ENCODE data around the gene MEIS2. TPM values are rescaled to one million over a fixed set of nuclear protein-coding genes. Genes with fewer than 3 reads are reported as not detected.

Gene MEIS2
- total RNA-seq, 1 donor from 2014 or later, result 13.0 TPM

- Mint-ChIP-seq H3K9me3 (ENCODE audit: unreplicated experiment) (no peaks in the 10 kb centered on the region), H3K4me3 (ENCODE audit: unreplicated experiment) (no peak overlapping the region)
These were observed 182.7 kb downstream of the MEIS2 start for GRCh38 chr15:36917411-36918267.

GRCh38 chr15:36914960-36915808, 185.2 kb downstream of the MEIS2 start:
- Mint-ChIP-seq H3K4me3 (ENCODE audit: unreplicated experiment) (no peak overlapping the region), H3K4me1 (ENCODE audit: unreplicated experiment) (peaks cover 16% of the 10 kb centered on the region), H3K36me3 (ENCODE audit: low read depth, unreplicated experiment) (no peaks in the 10 kb centered on the region), H3K9me3 (ENCODE audit: unreplicated experiment) (no peaks in the 10 kb centered on the region), H3K27me3 (ENCODE audit: unreplicated experiment) (peaks cover 2% of the 10 kb centered on the region), H3K27ac (ENCODE audit: unreplicated experiment) (no peak overlapping the region)
- no peak for DNase-seq (ENCODE audit: low spot score)
- no peak for TF ChIP-seq CTCF (IDR thresholded peaks at IDR 0.05; ENCODE audit: unreplicated experiment)

More at GRCh38 chr15:36917411-36918267, 182.7 kb downstream of the MEIS2 start:
- DNase-seq (ENCODE audit: low spot score), result no peak
- H3K27me3 Mint-ChIP-seq (ENCODE audit: unreplicated experiment), result peaks cover 2% of the 10 kb centered on the region
- no peak for TF ChIP-seq CTCF (IDR thresholded peaks at IDR 0.05; ENCODE audit: unreplicated experiment)
- peaks cover 12% of the 10 kb centered on the region for H3K4me1 Mint-ChIP-seq (ENCODE audit: unreplicated experiment)
- no peaks in the 10 kb centered on the region for H3K36me3 Mint-ChIP-seq (ENCODE audit: low read depth, unreplicated experiment)
- H3K27ac Mint-ChIP-seq (ENCODE audit: unreplicated experiment), result no peak overlapping the region

GRCh38 chr15:36914466-36914865, 185.9 kb downstream of the MEIS2 start:
- Mint-ChIP-seq H3K4me3 (ENCODE audit: unreplicated experiment) (no peak overlapping the region), H3K27ac (ENCODE audit: unreplicated experiment) (no peak overlapping the region), H3K27me3 (ENCODE audit: unreplicated experiment) (peaks cover 2% of the 10 kb centered on the region), H3K9me3 (ENCODE audit: unreplicated experiment) (no peaks in the 10 kb centered on the region), H3K4me1 (ENCODE audit: unreplicated experiment) (peaks cover 16% of the 10 kb centered on the region), H3K36me3 (ENCODE audit: low read depth, unreplicated experiment) (no peaks in the 10 kb centered on the region)
- no peak for DNase-seq (ENCODE audit: low spot score)
- TF ChIP-seq CTCF (IDR thresholded peaks at IDR 0.05; ENCODE audit: unreplicated experiment), result no peak

- H3K27me3 Mint-ChIP-seq (ENCODE audit: unreplicated experiment), result peaks cover 2% of the 10 kb centered on the region
- no peak for DNase-seq (ENCODE audit: low spot score)
- H3K4me3 Mint-ChIP-seq (ENCODE audit: unreplicated experiment), result no peak overlapping the region
- no peak overlapping the region for H3K27ac Mint-ChIP-seq (ENCODE audit: unreplicated experiment)
- no peak for TF ChIP-seq CTCF (IDR thresholded peaks at IDR 0.05; ENCODE audit: unreplicated experiment)
- no peaks in the 10 kb centered on the region for H3K36me3 Mint-ChIP-seq (ENCODE audit: low read depth, unreplicated experiment)
- H3K9me3 Mint-ChIP-seq (ENCODE audit: unreplicated experiment), result no peaks in the 10 kb centered on the region
- peaks cover 10% of the 10 kb centered on the region for H3K4me1 Mint-ChIP-seq (ENCODE audit: unreplicated experiment)
These were observed 188.0 kb downstream of the MEIS2 start for GRCh38 chr15:36912311-36912712.
